GM21447 (cell line): ENCODE measurements around the gene PRDM2.

Experiments
- ATAC-seq: cut with Tn5 transposase; IDR thresholded peaks from one replicate; pipeline ENCODE4 v1.9.1; 2021; ENCODE audit not compliant: unreplicated experiment

PRDM2 gene

DNA sequence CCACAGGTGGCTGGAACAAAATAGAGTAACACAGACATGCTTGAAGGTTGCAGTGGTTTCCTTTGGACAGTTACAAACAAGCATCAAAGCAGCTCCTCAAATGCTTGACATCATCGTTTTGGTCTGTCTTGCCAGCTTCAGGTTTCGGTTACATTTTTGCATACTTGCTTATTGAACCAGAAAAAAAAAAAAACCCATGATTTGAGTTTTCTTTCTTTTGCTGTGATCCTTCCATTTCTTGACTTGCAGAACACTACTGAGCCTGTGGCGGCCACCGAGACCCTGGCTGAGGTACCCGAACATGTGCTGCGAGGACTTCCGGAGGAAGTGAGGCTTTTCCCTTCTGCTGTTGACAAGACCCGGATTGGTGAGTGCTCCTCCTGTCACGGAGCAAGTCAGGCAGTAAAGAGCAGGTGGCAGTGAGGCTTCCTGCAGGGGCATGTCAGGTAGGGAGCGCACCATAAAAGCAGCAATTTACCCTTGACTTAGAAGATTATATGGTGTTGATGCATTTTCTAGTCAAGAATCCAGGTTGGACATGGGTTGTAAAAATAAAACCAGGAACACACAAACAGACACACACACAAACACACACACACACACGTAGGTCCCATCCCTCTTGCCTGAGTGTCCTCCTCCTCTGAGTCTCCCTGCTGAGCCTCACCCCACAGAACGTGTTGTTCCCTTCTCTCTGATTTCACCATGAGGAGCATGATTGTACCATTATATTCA lies 30.9 kb downstream of the PRDM2 start:
- peak; percentile 88 for ATAC-seq

GRCh38 chr1:13731897-13732296 lies 31.9 kb downstream of the PRDM2 start:
- no peak for ATAC-seq

GRCh38 chr1:13732971-13733667 lies 33.1 kb downstream of the PRDM2 start:
- no peak for ATAC-seq

DNA sequence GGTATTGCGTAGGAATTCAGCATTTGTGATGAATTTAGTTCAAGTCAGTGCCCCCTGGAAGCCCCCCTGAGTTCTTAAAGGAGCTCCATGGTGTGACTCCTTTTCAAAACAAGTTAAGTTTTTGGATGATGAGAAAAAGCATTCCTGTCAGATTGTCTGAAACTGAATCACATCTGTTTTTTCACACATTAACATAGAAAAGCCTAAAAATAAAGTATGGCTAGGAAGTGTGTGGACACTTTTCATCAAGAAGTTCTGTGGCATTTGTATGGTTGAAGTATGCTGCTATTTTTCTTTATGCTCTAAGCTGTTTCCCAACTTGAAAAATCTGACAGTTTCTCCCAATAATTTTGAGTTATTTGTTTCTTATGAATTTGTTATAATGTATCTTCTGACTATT lies 33.7 kb downstream of the PRDM2 start:
- no peak for ATAC-seq

DNA sequence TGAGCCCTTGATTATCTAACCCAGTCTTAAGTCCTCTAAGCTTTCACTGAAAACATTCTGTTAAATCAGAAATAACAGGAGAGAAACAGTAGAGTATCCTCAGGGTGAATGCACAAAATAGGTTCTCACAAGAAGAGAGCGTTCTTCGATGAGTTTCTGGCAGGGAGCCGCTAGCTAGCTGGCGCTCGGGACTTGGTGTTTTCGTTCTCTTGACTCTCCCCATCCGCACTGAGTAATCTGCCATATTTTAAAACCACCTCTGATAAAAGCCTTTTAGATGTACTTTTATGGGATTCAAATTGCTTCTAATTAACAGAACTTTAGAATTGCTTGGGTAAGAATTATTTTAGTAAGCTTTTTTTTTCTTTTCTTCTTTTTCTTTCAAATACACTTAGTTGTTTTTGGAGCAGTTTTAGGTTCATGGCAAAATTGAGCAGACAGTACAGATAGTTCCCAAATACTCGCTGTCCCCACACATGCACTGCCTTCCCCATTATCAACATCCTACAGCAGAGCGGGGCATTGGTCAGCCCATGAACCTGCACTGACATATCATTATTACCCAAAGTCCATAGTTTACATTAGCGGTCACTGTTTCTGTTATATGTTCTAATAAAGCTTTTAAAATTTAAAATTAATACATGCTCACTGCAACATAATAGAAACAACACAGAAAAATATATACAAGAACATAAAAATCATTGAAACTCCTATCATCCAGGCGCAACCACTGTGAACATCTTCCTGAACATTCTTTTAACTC lies 35.4 kb downstream of the PRDM2 start:
- ATAC-seq: no peak

DNA sequence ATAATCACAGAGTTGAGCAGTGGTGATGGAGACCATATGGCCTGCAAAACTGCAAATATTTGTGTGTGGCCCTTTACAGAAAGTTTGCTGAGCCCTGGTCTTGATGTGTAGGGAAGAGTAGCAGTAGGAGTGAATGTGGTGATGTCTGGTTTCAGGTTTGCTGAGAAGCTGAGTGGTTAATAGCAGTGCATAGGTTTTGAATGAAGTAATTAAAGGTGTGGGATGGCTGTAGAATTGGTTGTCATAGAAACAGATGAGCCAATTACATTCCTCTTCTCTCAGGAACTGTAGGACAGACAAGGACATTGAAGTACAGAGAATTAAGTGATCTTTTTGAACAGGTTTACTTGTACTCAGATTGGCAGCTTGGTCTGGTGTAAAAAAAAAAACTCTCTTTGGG lies 37.4 kb downstream of the PRDM2 start:
- ATAC-seq: no peak

GRCh38 chr1:13746342-13746741 lies 46.4 kb downstream of the PRDM2 start:
- no peak for ATAC-seq

- ATAC-seq: peak; percentile 67
These were observed 48.9 kb downstream of the PRDM2 start for GRCh38 chr1:13748610-13749505.

GRCh38 chr1:13749543-13750341 lies 49.8 kb downstream of the PRDM2 start:
- peak; percentile 17 for ATAC-seq

DNA sequence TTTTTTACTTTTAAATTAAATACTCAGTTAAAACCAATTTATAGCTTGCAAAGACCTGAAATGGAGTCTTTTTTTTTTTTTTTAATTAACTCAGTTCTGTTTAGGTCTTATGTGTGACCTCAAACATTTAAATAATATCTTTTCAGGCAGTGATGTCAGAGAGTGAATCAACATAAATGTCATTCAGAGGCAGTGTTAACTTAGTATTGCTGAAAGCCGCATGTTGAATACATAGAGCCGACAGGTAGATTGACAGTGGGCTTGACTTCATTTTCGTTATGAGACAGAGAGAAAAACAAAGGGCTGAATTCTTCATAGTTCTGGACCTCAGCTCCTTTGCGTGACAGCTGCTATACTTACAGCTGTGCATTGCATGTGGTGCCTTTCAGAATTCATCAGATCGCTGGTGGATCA lies 51.5 kb downstream of the PRDM2 start:
- no peak for ATAC-seq

DNA sequence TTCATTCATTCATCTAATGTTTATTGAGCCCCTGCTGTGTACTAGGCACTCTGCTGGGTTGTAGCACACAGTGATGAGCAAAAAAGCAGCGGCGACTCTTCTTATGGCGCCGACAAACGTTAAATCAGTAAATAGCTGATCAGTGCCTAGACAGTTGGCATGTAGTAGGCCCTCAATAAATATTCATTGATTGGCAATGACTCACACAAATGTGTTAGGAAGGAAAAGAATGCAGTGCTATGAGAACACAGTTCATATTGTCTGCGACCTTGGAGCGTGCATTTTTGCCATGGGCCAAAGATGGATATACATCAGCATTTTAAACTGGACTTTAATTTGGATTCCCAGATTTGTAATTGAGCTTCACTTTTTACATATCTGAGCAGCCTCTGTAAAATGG lies 52.0 kb downstream of the PRDM2 start:
- ATAC-seq: no peak

DNA sequence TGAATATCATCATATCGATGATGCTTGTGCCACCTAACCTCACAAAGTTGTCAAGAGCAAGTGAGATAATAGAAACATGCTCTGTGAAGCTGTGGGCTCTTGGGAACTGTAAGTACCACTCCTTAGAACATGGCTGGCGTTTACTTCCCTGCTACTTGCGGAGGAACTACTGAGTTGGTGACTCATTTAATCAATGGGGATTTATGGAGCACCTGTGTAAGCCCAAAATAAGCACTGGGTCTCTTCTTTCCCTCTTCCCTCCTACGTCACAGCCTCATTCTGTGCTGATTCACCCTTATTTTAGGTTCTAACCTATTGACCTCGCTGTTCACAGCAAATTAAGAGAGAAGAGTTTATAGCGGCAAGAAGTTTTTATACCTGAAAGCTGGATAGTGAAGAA lies 52.9 kb downstream of the PRDM2 start:
- ATAC-seq: no peak

DNA sequence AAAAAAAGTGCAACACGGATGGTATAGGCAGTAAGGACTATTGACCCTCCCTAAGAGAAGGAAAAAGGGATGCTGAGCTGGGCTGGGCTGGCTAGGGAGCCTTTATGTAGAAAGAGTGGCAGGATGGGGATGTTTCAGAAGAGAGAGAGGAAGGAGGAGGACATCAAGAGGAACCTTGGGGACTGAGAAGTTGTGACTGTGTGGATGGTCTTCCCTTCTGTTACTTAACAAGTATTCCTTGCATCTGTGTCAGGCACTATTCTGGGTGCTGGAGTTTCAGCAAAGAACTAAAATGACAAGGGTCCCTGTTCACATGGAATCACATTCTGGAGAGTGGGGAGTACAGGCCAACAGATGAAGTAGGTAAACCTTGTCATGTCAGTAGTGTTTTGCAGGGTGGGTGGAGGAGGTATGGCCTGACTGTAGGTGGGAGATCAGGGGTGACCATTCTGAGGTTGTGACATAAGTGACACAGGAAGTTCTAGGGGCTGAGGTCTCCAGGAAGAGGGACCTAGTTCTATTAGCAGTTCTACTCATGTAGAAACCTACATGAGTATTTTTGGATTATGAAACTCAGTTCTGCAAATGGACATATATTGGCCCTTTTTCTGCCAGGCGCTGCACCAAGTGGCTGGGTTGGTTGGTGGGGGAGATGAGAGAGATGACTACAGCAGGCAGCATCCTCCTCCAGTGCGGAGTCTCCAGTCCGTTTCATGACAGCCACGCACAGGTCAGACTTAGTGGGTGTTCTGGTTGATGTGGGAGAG lies 53.8 kb downstream of the PRDM2 start:
- peak; percentile 44 for ATAC-seq

DNA sequence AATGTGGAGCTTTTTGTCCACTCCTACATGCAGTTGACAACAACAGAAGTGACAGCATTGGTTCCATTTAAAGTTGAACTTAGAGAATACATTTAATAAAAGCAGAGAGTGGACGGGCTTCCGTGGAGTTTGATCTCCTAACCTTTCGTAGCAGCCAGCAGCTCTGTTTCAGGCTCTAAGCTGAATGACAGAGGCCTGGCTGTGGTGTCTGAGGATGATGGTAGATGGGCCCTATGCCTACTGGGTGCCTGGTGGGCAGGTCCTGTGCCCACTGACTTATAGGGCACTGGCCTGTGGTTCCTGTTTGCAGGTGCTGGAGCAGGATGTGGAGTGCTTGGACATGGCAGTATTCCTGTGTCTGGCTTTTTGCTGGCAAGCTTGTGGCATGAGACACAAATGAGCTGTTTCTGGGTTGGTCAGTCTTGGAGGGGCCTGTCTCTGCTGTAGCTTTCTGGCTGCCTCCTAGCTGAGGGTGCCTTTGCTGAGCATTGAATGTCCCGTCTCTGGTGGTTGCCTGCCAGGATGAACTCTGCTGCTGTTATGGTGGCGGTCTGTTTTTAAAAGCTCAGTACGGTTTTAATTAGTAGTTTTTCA lies 54.6 kb downstream of the PRDM2 start:
- ATAC-seq: no peak

DNA sequence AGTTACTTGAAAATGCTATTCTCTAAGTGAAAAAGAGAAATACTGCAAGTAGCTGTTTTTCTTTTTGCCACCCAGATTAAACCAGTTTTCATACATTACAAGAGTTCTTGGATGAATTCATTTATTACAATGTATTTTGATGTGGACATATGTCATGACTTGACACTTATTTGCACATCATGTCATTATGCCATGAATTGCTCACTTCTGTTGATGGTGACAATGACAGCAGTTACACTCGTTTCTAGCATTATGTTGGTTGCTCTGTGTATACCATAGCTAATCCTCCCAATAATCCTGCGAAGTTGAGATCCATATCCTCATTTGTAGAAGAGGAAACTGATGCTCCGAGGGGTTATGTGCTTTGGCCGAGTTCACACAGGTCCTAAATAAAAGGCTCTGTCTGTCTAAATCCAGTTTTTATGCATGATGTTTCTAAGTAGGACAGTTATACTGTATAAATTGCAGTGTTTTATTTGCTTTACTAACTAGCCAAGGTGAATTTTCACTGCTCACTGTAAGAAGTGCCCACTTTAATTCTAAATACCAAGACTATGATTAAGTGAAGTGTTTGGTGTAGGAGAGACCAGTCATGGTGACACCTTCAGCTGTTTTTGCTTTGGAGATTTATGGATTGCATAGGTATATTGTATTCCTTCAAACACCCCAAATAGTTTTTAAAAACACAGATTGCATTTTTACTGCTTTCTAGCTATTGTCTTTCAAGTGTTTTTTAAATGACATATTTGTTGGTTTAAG lies 56.7 kb downstream of the PRDM2 start:
- ATAC-seq: no peak

GRCh38 chr1:13757693-13758092 lies 57.7 kb downstream of the PRDM2 start:
- no peak for ATAC-seq

GRCh38 chr1:13759072-13759471 lies 59.1 kb downstream of the PRDM2 start:
- no peak for ATAC-seq

- ATAC-seq: no peak
These were observed 60.4 kb downstream of the PRDM2 start for GRCh38 chr1:13760340-13760739.
